ENCODE data around the gene RPS6KA1. TPM values are rescaled to one million over a fixed set of nuclear protein-coding genes. Genes with fewer than 3 reads are reported as not detected.

Gene RPS6KA1
- total and polyA plus RNA-seq, 2 of the 4 experiments (the other 2 are of a cell fraction): 3.6 to 6.3 TPM

DNA sequence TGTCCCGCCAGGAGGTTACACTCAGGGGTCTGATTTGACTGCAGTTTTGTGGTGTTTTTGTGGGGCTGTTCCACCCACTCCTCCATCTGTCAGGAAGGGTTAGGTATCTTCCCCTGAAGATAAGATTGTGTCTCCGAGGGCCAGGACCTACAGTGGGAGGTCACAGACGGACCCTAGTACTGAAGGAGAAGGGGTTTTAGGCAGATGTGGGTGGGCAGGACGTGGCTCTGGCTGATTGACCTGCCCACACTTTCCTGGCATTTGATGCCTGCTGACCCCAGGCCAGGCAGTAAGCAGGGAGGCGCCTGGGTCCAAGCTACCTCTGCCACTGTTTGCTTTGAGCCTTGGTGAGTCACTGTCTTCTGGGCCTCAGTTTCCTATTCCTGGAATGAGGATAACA is 13.9 kb downstream of the RPS6KA1 start:
- DNase-seq: no peak

More for the DNA sequence above, 13.9 kb downstream of the RPS6KA1 start:
- Histone ChIP-seq H3K79me1 (ENCODE audit: low read depth in 1 of 2, low read length in 2 of 2) (no peaks in the 10 kb centered on the region), H4K8ac (ENCODE audit: low read depth in 2 of 2, low read length in 2 of 2) (no peak overlapping the region), H3K27me3 (ENCODE audit: control insufficient read depth, insufficient read depth, low read length) (no peaks in the 10 kb centered on the region), H2AK5ac (ENCODE audit: low read depth, low read length) (no peak overlapping the region), H2AK9ac (replicated peaks; ENCODE audit: low read depth, low read length, poor library complexity) (peak overlapping the region; percentile 84), H2BK15ac (ENCODE audit: low read depth, low read length) (no peak overlapping the region), H3K4me1 (ENCODE audit: control insufficient read depth, insufficient read depth, low read length) (peaks cover 15% of the 10 kb centered on the region), H3K36me3 (ENCODE audit: control insufficient read depth, insufficient read depth, low read length) (no peaks in the 10 kb centered on the region), H2BK20ac (ENCODE audit: low read depth, low read length) (no peak overlapping the region), H3K18ac (ENCODE audit: low read depth, low read length) (no peak overlapping the region), H3K9me1 (ENCODE audit: insufficient read depth, low read length) (peaks cover 4% of the 10 kb centered on the region; the same call in 1 of the 2 replicates), H4K5ac (ENCODE audit: low read depth, low read length) (no peak overlapping the region), H3K23ac (ENCODE audit: low read depth, low read length) (no peak overlapping the region), H3K9me3 (ENCODE audit: control insufficient read depth, insufficient read depth, low read length) (no peaks in the 10 kb centered on the region), H4K91ac (ENCODE audit: insufficient read depth, low read depth, low read length) (no peak overlapping the region), H2AFZ (replicated peaks; ENCODE audit: low read length, poor library complexity) (peak overlapping the region; percentile 5), H3K4me3 (ENCODE audit: insufficient read depth, low read depth, low read length) (no peak overlapping the region), H2BK120ac (ENCODE audit: low read depth, low read length) (no peak overlapping the region), H3K4me2 (ENCODE audit: low read depth, low read length) (no peak overlapping the region), H4K20me1 (ENCODE audit: insufficient read depth, low read length) (no peaks in the 10 kb centered on the region), H3K56ac (ENCODE audit: extremely low read depth, insufficient read depth, low read length) (no peak overlapping the region), H3K14ac (replicated peaks; ENCODE audit: low read depth, low read length) (no peak overlapping the region), H3K4ac (ENCODE audit: low read depth, low read length) (no peak overlapping the region), H3K27ac (ENCODE audit: insufficient read depth, low read length) (no peak overlapping the region), H2BK5ac (ENCODE audit: low read depth, low read length, poor library complexity, severe bottlenecking) (no peak overlapping the region), H3K9ac (ENCODE audit: low read depth, low read length) (no peak overlapping the region)
- CTCF ChIA-PET: no interaction called here
- in situ Hi-C loops (cut with MboI; ENCODE audit: low sequenced_read_pairs) (no loop called here), dilution Hi-C loops (cut with HindIII; ENCODE audit: low sequenced_read_pairs, unreplicated experiment) (no loop called here), intact Hi-C loops (cut with micrococcal nuclease) (no loop called here)
- no peak for ATAC-seq (ENCODE audit: low read depth)
- no TSS peak for BruUV-seq (replicated peaks)
- WGBS, 2 experiments (ENCODE audit: extremely low coverage in 2 of 2, insufficient read length in 1 of 2): 79% methylated on average over 3 of the region's 5 CpGs; no CpG with 5 or more reads in 1 of the 2 experiments
- POLR2A ChIA-PET (ENCODE audit: unreplicated experiment): no interaction called here
- TF ChIP-seq FOS (IDR thresholded peaks at IDR 0.05; ENCODE audit: low read depth, low read length): no peak
- no peak for TF ChIP-seq CEBPB (IDR thresholded peaks at IDR 0.05; ENCODE audit: low read depth, low read length)
- TF ChIP-seq SMC3 (IDR thresholded peaks at IDR 0.05; ENCODE audit: low read depth, low read length): no peak
- TF ChIP-seq MXI1 (IDR thresholded peaks at IDR 0.05; ENCODE audit: borderline replicate concordance, low read depth, low read length): no peak
- TF ChIP-seq MAFK (IDR thresholded peaks at IDR 0.05; ENCODE audit: low read depth, low read length): no peak
- no peak for TF ChIP-seq BHLHE40 (IDR thresholded peaks at IDR 0.05; ENCODE audit: low read depth, low read length)
- TF ChIP-seq CHD1 (IDR thresholded peaks at IDR 0.05; ENCODE audit: low read depth, low read length): no peak
- no peak for TF ChIP-seq MAZ (IDR thresholded peaks at IDR 0.05; ENCODE audit: borderline replicate concordance, low read depth, low read length)
